Tibial artery (tissue), 4 donors: ENCODE measurements around the gene KCNH3.

Experiments
- DNase-seq, 2 donors: peaks; one replicate each; pipeline ENCODE4 v3.0.0-alpha.2; 2019
- H3K27ac ChIP-seq, 2 donors: fragments of 200-600 bp; sonication (generic) in 1 of 2; 1 replicate in 1 of 2; 2 replicates in 1 of 2; pipeline ENCODE4 v1.5.1; 2018 to 2019; ENCODE audit warnings: mild to moderate bottlenecking in 1 of 2
- H3K27me3 ChIP-seq, 2 donors: fragments of 200-600 bp; sonication (generic) in 1 of 2; one replicate each; pipeline versions ENCODE4 v1.5.1 to v1.6.0; 2016 to 2019
- H3K36me3 ChIP-seq, 3 donors: fragments of 200-600 bp; sonication (generic) in 2 of 3; one replicate each; pipeline ENCODE4 v1.5.1; 2016 to 2019; ENCODE audit warnings: mild to moderate bottlenecking in 2 of 3
- H3K4me1 ChIP-seq, 4 donors: fragments of 200-600 bp; sonication (generic) in 2 of 4; 1 replicate in 3 of 4; 2 replicates in 1 of 4; pipeline ENCODE4 v1.5.1; 2016 to 2019
- H3K4me3 ChIP-seq, 2 donors: fragments of 200-600 bp; sonication (generic) in 1 of 2; 1 replicate in 1 of 2; 2 replicates in 1 of 2; pipeline ENCODE4 v1.5.1; 2018 to 2019; ENCODE audit warnings: mild to moderate bottlenecking in 2 of 2
- H3K9me3 ChIP-seq, 3 donors: fragments of 200-600 bp; sonication (generic) in 1 of 3; one replicate each; pipeline ENCODE4 v1.5.1; 2016 to 2019
- intact Hi-C: fragments of 100-400 bp; cut with DNase I; formaldehyde crosslinking; loops from one replicate; pipeline ENCODE4 v1.15.0; 2023; ENCODE audit warnings: low total_unique reads
- TF ChIP-seq, protein P1 (sequence below), 2 experiments: fragments of 200-600 bp in 1 of 2; fragments of 450-650 bp in 1 of 2; IDR thresholded peaks; one replicate each; pipeline ENCODE4 v1.5.1; 2017 to 2019; ENCODE audit warnings: antibody characterized with exemption in 2 of 2, mild to moderate bottlenecking in 1 of 2, moderate library complexity in 1 of 2

Gene KCNH3

DNA sequence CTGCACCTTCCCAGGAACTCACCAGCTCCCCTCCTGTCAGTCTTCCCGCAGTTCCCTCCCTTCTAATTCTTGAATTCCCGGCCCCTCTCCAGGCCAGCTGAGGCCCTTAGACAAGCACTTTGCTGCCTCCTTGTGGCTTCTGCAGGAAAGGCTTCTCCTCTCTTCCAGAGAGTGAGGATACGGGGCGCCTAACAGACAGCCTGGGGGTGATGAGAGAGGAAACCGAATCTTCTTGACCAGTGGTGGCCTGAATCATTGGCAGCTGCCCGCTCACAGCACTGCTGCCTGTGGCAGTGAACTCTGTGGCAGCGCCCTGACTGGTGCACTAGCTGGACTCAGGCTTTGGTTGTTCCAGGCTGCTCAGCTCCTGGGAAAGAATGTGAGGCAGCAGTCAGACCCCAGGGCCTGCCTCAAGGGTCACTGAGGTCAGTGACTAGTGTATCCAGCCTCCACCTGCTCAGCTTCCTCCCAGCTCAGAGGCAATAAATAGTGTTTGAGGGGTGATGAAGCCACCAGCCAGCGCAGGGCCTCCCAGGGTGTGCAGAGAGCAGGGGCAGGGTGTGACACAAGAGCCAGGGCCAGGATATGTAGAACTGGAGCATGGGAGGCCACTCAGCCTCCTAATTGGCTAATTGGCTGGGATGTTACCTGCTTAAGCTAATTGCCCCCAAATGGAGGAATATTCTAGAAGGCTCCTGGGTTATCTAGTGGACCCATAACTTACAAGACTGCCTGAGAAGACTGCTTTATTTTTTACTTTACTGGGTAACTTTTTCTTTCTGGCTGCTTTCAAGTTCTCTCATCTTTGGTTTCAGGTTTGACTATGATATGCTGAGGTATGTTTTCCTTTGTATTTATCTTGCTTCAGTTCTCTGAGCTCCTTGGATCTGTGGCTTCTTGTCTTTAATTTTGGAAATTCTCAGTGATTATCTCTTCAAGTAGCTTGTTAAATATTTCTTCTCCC lies 42.0 kb downstream of the KCNH3 start:
- Histone ChIP-seq H3K4me3 (no peak overlapping the region), H3K4me1 (peaks cover 0 to 30% (median 5%) of the 10 kb centered on the region in 4 donors), H3K36me3 (peaks cover 0 to 32% (median 11%) of the 10 kb centered on the region in 3 donors), H3K27ac (no peak overlapping the region), H3K27me3 (no peaks in the 10 kb centered on the region), H3K9me3 (no peaks in the 10 kb centered on the region)
- peak; percentile 75 to 79 for DNase-seq
- intact Hi-C loops = no loop called here
- TF ChIP-seq, protein P1, sequence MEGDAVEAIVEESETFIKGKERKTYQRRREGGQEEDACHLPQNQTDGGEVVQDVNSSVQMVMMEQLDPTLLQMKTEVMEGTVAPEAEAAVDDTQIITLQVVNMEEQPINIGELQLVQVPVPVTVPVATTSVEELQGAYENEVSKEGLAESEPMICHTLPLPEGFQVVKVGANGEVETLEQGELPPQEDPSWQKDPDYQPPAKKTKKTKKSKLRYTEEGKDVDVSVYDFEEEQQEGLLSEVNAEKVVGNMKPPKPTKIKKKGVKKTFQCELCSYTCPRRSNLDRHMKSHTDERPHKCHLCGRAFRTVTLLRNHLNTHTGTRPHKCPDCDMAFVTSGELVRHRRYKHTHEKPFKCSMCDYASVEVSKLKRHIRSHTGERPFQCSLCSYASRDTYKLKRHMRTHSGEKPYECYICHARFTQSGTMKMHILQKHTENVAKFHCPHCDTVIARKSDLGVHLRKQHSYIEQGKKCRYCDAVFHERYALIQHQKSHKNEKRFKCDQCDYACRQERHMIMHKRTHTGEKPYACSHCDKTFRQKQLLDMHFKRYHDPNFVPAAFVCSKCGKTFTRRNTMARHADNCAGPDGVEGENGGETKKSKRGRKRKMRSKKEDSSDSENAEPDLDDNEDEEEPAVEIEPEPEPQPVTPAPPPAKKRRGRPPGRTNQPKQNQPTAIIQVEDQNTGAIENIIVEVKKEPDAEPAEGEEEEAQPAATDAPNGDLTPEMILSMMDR (IDR thresholded peaks at IDR 0.05) = peak; percentile 70

GRCh38 chr12:49582201-49582600 lies 43.4 kb downstream of the KCNH3 start:
- Histone ChIP-seq H3K9me3 (no peaks in the 10 kb centered on the region), H3K27ac (no peak overlapping the region), H3K4me1 (peaks cover 0 to 30% (median 5%) of the 10 kb centered on the region in 4 donors), H3K27me3 (no peaks in the 10 kb centered on the region), H3K36me3 (peaks cover 0 to 32% (median under 1%) of the 10 kb centered on the region in 3 donors), H3K4me3 (no peak overlapping the region)
- no peak for DNase-seq
- intact Hi-C loops = no loop called here
- TF ChIP-seq, protein P1 (IDR thresholded peaks at IDR 0.05) = no peak

- intact Hi-C loops = no loop called here
- Histone ChIP-seq H3K36me3 (peaks cover 0 to 26% (median 0%) of the 10 kb centered on the region in 3 donors), H3K27ac (peak overlapping the region in 1 of 2 donors; percentile 28), H3K27me3 (no peaks in the 10 kb centered on the region), H3K4me1 (peaks cover 0 to 30% (median 5%) of the 10 kb centered on the region in 4 donors), H3K9me3 (no peaks in the 10 kb centered on the region), H3K4me3 (no peak overlapping the region)
- DNase-seq = no peak
- TF ChIP-seq, protein P1 (IDR thresholded peaks at IDR 0.05) = no peak
Measured at GRCh38 chr12:49582850-49583249, 44.0 kb downstream of the KCNH3 start.

GRCh38 chr12:49583366-49584094 lies 44.7 kb downstream of the KCNH3 start:
- intact Hi-C loops = no loop called here
- Histone ChIP-seq H3K4me1 (peaks cover 0 to 30% (median 5%) of the 10 kb centered on the region in 4 donors), H3K27ac (peak overlapping the region in 1 of 2 donors; percentile 28), H3K4me3 (no peak overlapping the region), H3K27me3 (no peaks in the 10 kb centered on the region), H3K36me3 (peaks cover 0 to 19% (median 0%) of the 10 kb centered on the region in 3 donors), H3K9me3 (no peaks in the 10 kb centered on the region)
- DNase-seq = no peak
- TF ChIP-seq, protein P1 (IDR thresholded peaks at IDR 0.05) = no peak

GRCh38 chr12:49584591-49584990 lies 45.8 kb downstream of the KCNH3 start:
- Histone ChIP-seq H3K27me3 (no peaks in the 10 kb centered on the region), H3K36me3 (peaks cover 0 to 18% (median 0%) of the 10 kb centered on the region in 3 donors), H3K4me1 (peaks cover 0 to 30% (median 5%) of the 10 kb centered on the region in 4 donors), H3K27ac (no peak overlapping the region), H3K9me3 (no peaks in the 10 kb centered on the region), H3K4me3 (no peak overlapping the region)
- TF ChIP-seq, protein P1 (IDR thresholded peaks at IDR 0.05) = no peak
- intact Hi-C loops = no loop called here
- no peak for DNase-seq
